Hepatocyte (in vitro differentiated cells): ENCODE results near the gene TNIP3. TPM values are rescaled to one million over a fixed set of nuclear protein-coding genes. Genes with fewer than 3 reads are reported as not detected.

Source experiments
- DNase-seq: peaks from one replicate; pipeline ENCODE4 v3.0.0-alpha.2; 2016; ENCODE audit warnings: low spot score
- H2AFZ ChIP-seq: fragments of 200-600 bp; sonication (generic); 2 replicates; pipeline ENCODE4 v1.6.0; 2016; ENCODE audit warnings: antibody characterized with exemption, mild to moderate bottlenecking
- H3K27ac ChIP-seq: fragments of 200-600 bp; sonication (generic); 2 replicates; pipeline ENCODE4 v1.5.1; 2016; ENCODE audit warnings: mild to moderate bottlenecking
- H3K27me3 ChIP-seq: fragments of 200-600 bp; sonication (generic); 2 replicates; pipeline ENCODE4 v1.6.1; 2016
- H3K36me3 ChIP-seq: fragments of 200-600 bp; sonication (generic); replicated peaks from 2 replicates; pipeline ENCODE4 v1.5.1; 2016; ENCODE audit warnings: low read depth; ENCODE audit not compliant: insufficient read depth
- H3K4me1 ChIP-seq: fragments of 200-600 bp; sonication (generic); 2 replicates; pipeline ENCODE4 v1.5.1; 2016; ENCODE audit warnings: mild to moderate bottlenecking, moderate library complexity; ENCODE audit not compliant: insufficient read depth
- H3K4me2 ChIP-seq: fragments of 200-600 bp; sonication (generic); 2 replicates; pipeline ENCODE4 v1.6.0; 2016
- H3K4me3 ChIP-seq: fragments of 200-600 bp; sonication (generic); 2 replicates; pipeline ENCODE4 v1.5.1; 2016; ENCODE audit warnings: mild to moderate bottlenecking
- H3K79me2 ChIP-seq: fragments of 200-600 bp; sonication (generic); 2 replicates; pipeline ENCODE4 v1.6.0; 2017; ENCODE audit warnings: mild to moderate bottlenecking
- H3K9me2 ChIP-seq: fragments of 200-600 bp; sonication (generic); replicated peaks from 2 replicates; pipeline ENCODE4 v1.6.0; 2017; ENCODE audit warnings: mild to moderate bottlenecking; ENCODE audit not compliant: insufficient read depth
- H3K9me3 ChIP-seq: fragments of 200-600 bp; sonication (generic); 2 replicates; pipeline ENCODE4 v1.5.1; 2016; ENCODE audit warnings: low read depth, mild to moderate bottlenecking
- H4K20me1 ChIP-seq: fragments of 200-600 bp; sonication (generic); 2 replicates; pipeline ENCODE4 v1.6.0; 2016; ENCODE audit warnings: mild to moderate bottlenecking; ENCODE audit not compliant: insufficient read depth, poor library complexity, severe bottlenecking
- EZH2 ChIP-seq: fragments of 200-600 bp; sonication (generic); IDR thresholded peaks from 2 replicates; pipeline ENCODE4 v1.6.1; 2016; ENCODE audit warnings: antibody characterized with exemption, mild to moderate bottlenecking, borderline replicate concordance
- EZH2phosphoT487 ChIP-seq: fragments of 200-600 bp; sonication (generic); IDR thresholded peaks from one replicate; pipeline ENCODE4 v1.6.1; 2018; ENCODE audit warnings: antibody characterized with exemption, mild to moderate bottlenecking, low read depth, moderate library complexity; ENCODE audit not compliant: unreplicated experiment, severe bottlenecking
- WGBS: methylation state at CpG from one replicate; pipeline ENCODE4 v1.1.6; 2016; ENCODE audit warnings: low lambda C conversion rate; ENCODE audit errors: missing lambda C conversion rate; 5-methylcytosine and 5-hydroxymethylcytosine counted together
- polyA plus RNA-seq: library from polyadenylated mRNA; unstranded; fragments of >200 nt; fragmentation: Nextera tagmentation; extraction: Ambion mirVana; gene quantifications from 2 replicates; pipeline ENCODE4 v1.2.1, GENCODE V29; 2016
- total RNA-seq: library from RNA; depleted of rRNA; stranded (reverse); fragments of >200 nt; gene quantifications from 2 replicates; pipeline ENCODE4 v1.2.3, GENCODE V29; 2014
- TF ChIP-seq, protein P1 (sequence below): fragments of 200-600 bp; sonication (generic); IDR thresholded peaks from 2 replicates; pipeline ENCODE4 v1.5.1; 2016; ENCODE audit warnings: antibody characterized with exemption, mild to moderate bottlenecking; ENCODE audit not compliant: poor library complexity

Gene TNIP3
- total and polyA plus RNA-seq, 2 experiments from 2014 or later: 0.53 to 0.63 TPM

DNA sequence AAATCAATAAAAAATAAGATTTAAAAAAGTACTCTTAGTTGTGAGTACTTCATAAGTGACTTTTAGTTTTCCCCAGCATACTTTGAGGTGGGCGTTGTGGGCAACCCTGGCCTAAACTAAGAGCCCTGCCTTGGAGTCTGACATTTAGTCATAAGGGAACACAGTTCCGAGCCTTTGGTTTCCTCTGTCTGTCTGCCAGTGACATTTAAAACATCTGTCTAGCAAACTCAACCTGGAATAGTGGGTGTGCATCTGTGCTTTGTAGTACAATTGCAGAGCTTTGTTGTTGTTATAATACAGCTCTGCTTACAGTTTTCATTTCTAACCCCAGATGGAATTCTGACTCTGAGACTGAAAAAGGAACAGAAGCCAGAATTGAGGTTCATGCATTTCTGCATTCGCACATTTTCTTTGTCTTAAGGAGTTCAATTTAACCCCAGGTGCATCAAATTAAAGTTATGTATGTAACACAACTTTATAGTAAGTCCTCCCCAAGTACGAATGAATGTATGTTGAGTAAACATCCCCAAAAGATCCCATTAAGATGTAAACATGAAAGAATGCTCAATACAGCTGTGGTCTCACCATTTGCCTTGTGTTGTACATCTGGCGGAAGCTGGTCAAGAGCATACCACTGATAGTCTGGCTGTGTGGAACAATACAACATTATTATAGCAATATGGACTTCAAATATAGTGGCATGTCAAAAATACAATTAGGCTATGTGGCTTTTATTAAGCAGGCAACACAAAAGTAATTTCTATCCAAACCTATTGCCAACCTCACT is 25.9 kb downstream of the TNIP3 start:
- H4K20me1 ChIP-seq: no peaks in the 10 kb centered on the region
- H2AFZ ChIP-seq: no peak overlapping the region
- 67% methylated on average over 5 of the region's 5 CpGs for WGBS
- H3K4me3 ChIP-seq: no peak overlapping the region
- no peaks in the 10 kb centered on the region for H3K9me3 ChIP-seq
- H3K79me2 ChIP-seq: no peaks in the 10 kb centered on the region
- peak; percentile 8 for DNase-seq
- H3K36me3 ChIP-seq: no peaks in the 10 kb centered on the region
- no peaks in the 10 kb centered on the region for H3K9me2 ChIP-seq
- H3K27me3 ChIP-seq: no peaks in the 10 kb centered on the region
- peak overlapping the region; percentile 28 for H3K27ac ChIP-seq
- TF ChIP-seq EZH2 (no peak), EZH2phosphoT487 (no peak)
- TF ChIP-seq, protein P1, sequence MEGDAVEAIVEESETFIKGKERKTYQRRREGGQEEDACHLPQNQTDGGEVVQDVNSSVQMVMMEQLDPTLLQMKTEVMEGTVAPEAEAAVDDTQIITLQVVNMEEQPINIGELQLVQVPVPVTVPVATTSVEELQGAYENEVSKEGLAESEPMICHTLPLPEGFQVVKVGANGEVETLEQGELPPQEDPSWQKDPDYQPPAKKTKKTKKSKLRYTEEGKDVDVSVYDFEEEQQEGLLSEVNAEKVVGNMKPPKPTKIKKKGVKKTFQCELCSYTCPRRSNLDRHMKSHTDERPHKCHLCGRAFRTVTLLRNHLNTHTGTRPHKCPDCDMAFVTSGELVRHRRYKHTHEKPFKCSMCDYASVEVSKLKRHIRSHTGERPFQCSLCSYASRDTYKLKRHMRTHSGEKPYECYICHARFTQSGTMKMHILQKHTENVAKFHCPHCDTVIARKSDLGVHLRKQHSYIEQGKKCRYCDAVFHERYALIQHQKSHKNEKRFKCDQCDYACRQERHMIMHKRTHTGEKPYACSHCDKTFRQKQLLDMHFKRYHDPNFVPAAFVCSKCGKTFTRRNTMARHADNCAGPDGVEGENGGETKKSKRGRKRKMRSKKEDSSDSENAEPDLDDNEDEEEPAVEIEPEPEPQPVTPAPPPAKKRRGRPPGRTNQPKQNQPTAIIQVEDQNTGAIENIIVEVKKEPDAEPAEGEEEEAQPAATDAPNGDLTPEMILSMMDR: no peak
- H3K4me1 ChIP-seq: no peaks in the 10 kb centered on the region
- peak overlapping the region; percentile 32 for H3K4me2 ChIP-seq

DNA sequence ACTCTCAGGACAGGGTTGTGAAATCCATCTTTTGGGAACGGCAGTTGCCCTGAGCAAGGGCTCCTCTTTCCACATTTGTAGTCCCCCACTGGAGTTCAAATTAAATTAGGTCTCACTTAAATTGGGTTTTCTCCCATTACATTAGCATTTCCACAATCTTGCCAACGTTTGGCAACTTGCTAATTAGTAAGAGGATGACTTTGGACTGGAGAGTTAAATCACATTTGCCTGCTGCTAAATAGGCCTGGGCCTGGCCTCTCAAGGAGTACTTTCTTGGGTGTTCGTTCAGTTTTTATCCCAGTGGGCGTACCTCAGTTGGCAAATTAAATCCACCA is 33.8 kb downstream of the TNIP3 start:
- Histone ChIP-seq H3K27ac (no peak overlapping the region), H3K27me3 (no peaks in the 10 kb centered on the region), H2AFZ (no peak overlapping the region), H3K9me3 (no peaks in the 10 kb centered on the region), H3K4me2 (no peak overlapping the region), H3K79me2 (no peaks in the 10 kb centered on the region), H3K9me2 (no peaks in the 10 kb centered on the region), H3K4me1 (no peaks in the 10 kb centered on the region), H4K20me1 (no peaks in the 10 kb centered on the region), H3K36me3 (no peaks in the 10 kb centered on the region), H3K4me3 (no peak overlapping the region)
- 82% methylated on average over 4 of the region's 4 CpGs for WGBS
- DNase-seq: no peak
- TF ChIP-seq, protein P1: no peak
- TF ChIP-seq EZH2phosphoT487 (no peak), EZH2 (no peak)

DNA sequence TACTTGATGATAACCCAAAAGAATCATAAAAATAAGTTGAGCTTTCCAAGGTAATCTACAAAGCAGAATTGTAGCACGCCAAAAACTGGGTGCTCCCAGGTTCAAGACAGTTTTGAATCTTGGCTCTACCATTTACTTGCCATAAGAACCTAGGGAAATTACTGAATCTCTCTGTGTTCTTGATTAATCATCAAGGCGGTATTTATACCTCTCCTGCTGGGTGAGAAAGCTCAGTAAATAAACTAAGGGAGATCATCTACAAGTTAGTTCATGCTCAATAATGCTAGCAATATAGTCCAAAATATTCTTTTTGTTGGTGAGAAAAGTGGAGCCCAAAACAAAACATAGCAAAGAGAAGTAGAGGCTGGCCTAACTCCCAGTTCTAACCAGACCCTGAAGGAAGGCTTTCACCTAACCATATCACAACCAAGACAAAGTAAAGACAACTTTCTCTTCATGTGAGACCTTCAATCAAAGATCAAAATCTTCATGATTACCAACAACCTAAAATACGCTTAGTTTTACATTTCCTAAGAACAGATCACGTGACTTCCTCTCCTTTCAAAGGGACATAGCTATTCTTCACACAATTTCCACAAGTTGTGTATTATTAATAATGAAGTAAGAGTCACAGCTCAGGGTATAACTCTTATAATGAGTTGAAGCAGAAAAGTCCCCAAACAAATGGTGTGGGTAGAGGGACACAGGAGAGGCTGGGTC is 34.4 kb downstream of the TNIP3 start:
- WGBS: 82% methylated on average over 4 of the region's 4 CpGs
- Histone ChIP-seq H3K4me2 (no peak overlapping the region), H3K9me3 (no peaks in the 10 kb centered on the region), H4K20me1 (no peaks in the 10 kb centered on the region), H3K4me3 (no peak overlapping the region), H3K4me1 (no peaks in the 10 kb centered on the region), H3K9me2 (no peaks in the 10 kb centered on the region), H3K79me2 (no peaks in the 10 kb centered on the region), H3K27ac (no peak overlapping the region), H3K27me3 (no peaks in the 10 kb centered on the region), H2AFZ (no peak overlapping the region), H3K36me3 (no peaks in the 10 kb centered on the region)
- DNase-seq: no peak
- TF ChIP-seq EZH2phosphoT487 (no peak), EZH2 (no peak)
- TF ChIP-seq, protein P1: no peak
